Panc1 (cell line): ENCODE results near the gene ALDH18A1. TPM values are rescaled to one million over a fixed set of nuclear protein-coding genes. Genes with fewer than 3 reads are reported as not detected.

ENCODE experiments used
- ATAC-seq: fragments of 200-7000 bp; cut with Tn5 transposase; 2 replicates; pipeline ENCODE4 v1.9.1; 2020; ENCODE audit warnings: mild to moderate bottlenecking, moderate library complexity
- BruUV-seq: library from RNA; stranded (reverse); fragments of 400-500 nt; replicated peaks from 2 replicates; lab custom pipeline; 2021; lab: Mats Ljungman, UMichigan
- CTCF ChIA-PET: fragments of 300-600 bp; sonication (Branson Sonifier 250); formaldehyde crosslinking; loops from one replicate; lab custom pipeline; 2022; ENCODE audit warnings: antibody characterized with exemption; lab: Charles Lee
- POLR2A ChIA-PET: fragments of 300-600 bp; sonication (Branson Sonifier 250); formaldehyde crosslinking; loops from one replicate; lab custom pipeline; 2022; ENCODE audit warnings: antibody characterized with exemption; lab: Charles Lee
- DNase-seq: peaks from one replicate; pipeline ENCODE4 v3.0.0-alpha.2; 2010; ENCODE audit warnings: low read depth, low spot score
- H3K27ac ChIP-seq: 2 replicates; pipeline ENCODE4 v1.5.1; 2011; ENCODE audit warnings: mild to moderate bottlenecking, low read length, inconsistent platforms
- H3K27me3 ChIP-seq: fragments of 200-500 bp; sonication (Bioruptor generic); 2 replicates; pipeline ENCODE4 v1.6.0; 2014; ENCODE audit warnings: low read length, inconsistent platforms; ENCODE audit not compliant: control insufficient read depth, insufficient read depth
- H3K36me3 ChIP-seq: fragments of 200-500 bp; sonication (Bioruptor generic); 2 replicates; pipeline ENCODE4 v1.5.1; 2014; ENCODE audit warnings: inconsistent platforms, mild to moderate bottlenecking, low read length, moderate library complexity; ENCODE audit not compliant: control insufficient read depth, insufficient read depth
- H3K4me1 ChIP-seq: 2 replicates; pipeline ENCODE4 v1.5.1; 2011; ENCODE audit warnings: inconsistent platforms, mild to moderate bottlenecking, low read length, moderate library complexity; ENCODE audit not compliant: control insufficient read depth, insufficient read depth
- H3K4me3 ChIP-seq, 2 experiments: 2 replicates each; pipeline ENCODE4 v1.5.1; 2011 to 2012; ENCODE audit warnings: low read depth in 2 of 2, low read length in 2 of 2, mild to moderate bottlenecking in 2 of 2, inconsistent platforms in 1 of 2, moderate library complexity in 1 of 2
- H3K9me3 ChIP-seq: fragments of 200-500 bp; sonication (Bioruptor generic); 2 replicates; pipeline ENCODE4 v1.5.1; 2014; ENCODE audit warnings: low read depth, mild to moderate bottlenecking, inconsistent platforms, low read length, moderate library complexity; ENCODE audit not compliant: control insufficient read depth, insufficient read depth
- POLR2AphosphoS5 ChIP-seq: IDR thresholded peaks from 2 replicates; pipeline ENCODE4 v1.6.1; 2012; ENCODE audit warnings: mild to moderate bottlenecking, low read depth, low read length, moderate library complexity
- SIN3A ChIP-seq: IDR thresholded peaks from 2 replicates; pipeline ENCODE4 v1.6.1; 2012; ENCODE audit warnings: low read depth, mild to moderate bottlenecking, low read length, moderate library complexity, borderline replicate concordance; ENCODE audit not compliant: insufficient read depth
- TCF7L2 ChIP-seq: IDR thresholded peaks from 2 replicates; pipeline ENCODE4 v1.6.1; 2011; ENCODE audit warnings: mild to moderate bottlenecking, low read depth, low read length, inconsistent platforms
- in situ Hi-C: cut with HindIII; loops from 2 replicates; pipeline ENCODE4 v1.10.0; 2016; ENCODE audit warnings: low sequenced_read_pairs, low pct_unique_long_range_greater_than_20kb
- intact Hi-C: fragments of 100-400 bp; cut with micrococcal nuclease; formaldehyde crosslinking; loops from one replicate; pipeline ENCODE4 v1.10.0; 2022; ENCODE audit not compliant: unreplicated experiment
- total RNA-seq: library from RNA; stranded (reverse); gene quantifications from one replicate; pipeline ENCODE4 v1.2.1, GENCODE V29; 2021; ENCODE audit not compliant: unreplicated experiment
- TF ChIP-seq, protein P1 (sequence below): fragments of 450-650 bp; IDR thresholded peaks from 2 replicates; pipeline ENCODE4 v1.5.1; 2017; ENCODE audit warnings: mild to moderate bottlenecking
- TF ChIP-seq, protein P2 (sequence below), 2 experiments: IDR thresholded peaks; 2 replicates each; pipeline ENCODE4 v1.6.1; 2011 to 2012; ENCODE audit warnings: low read depth in 2 of 2, control low read depth in 1 of 2, low read length in 1 of 2, mild to moderate bottlenecking in 1 of 2, moderate library complexity in 1 of 2; ENCODE audit not compliant: insufficient read depth in 1 of 2

Gene ALDH18A1
- total RNA-seq, 1 experiment from 2014 or later, result 68.0 TPM

DNA sequence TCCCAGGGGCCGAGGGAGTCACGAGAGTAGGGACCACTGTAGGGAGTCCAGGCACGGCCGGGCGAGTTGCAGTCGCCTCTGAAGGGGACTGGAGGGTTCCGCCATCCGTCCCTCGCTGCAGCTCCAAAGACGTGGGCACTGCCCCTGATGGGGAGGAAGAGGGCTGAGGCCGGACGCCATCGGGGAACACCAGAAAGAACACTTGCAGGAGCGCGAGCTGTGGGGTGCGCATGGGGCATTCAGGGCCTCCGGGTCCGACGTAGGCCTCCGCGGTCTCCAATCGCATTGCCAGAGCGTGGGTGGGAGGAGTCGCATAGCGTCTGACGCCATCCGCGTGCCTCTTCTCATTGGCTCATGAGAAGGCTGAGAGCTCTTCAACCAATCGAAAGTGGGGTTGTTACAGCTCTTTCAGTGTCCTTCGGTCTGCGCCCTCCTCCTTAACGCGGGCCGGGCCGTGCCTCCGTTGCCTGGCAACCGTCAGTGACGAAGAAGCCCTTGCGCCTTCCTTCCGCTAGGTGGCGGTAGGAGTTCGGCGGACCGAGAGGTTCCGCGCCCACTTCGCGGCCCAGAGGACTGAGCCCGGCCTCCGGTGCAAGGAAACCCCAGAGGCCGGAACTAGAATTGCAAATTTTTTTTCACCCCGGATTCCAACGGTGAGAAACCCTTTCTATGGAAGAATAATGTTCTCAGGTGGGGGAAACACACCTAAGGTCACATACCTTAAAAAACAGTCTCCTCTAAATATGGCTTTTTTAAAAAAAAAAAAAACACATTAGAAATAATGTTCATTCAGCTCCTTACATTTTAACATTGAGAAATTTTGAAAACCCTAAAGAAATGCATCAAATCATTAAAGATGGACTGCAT lies 37.4 kb upstream of the ALDH18A1 start, which contains the start of gene TCTN3:
TCTN3 (minus strand) TSS at position 260 of the 867 bp plus-strand sequence; CDS start at position 232, 28 bp downstream.
- Histone ChIP-seq H3K27me3 (no peaks in the 10 kb centered on the region), H3K36me3 (peaks cover 5% of the 10 kb centered on the region), H3K9me3 (no peaks in the 10 kb centered on the region), H3K4me1 (0 out of 2 replicates have a peak, but pooled peaks cover 6% of the 10 kb centered on the region), H3K4me3 (peak within 1 kb of the TSS; percentile 89 to 98), H3K27ac (peak within 1 kb of the TSS; percentile 90)
- in situ Hi-C loops, result no loop called here
- CTCF ChIA-PET, result interaction anchor here (0.5 to 3.2 kb wide), 31 partner anchors 9 to 1171 kb away, joined by 3 to 40 read pairs (median 4); partner anchors contain the start of gene CC2D2B
- ATAC-seq (peak; percentile 100), DNase-seq (peak; percentile 97)
- TF ChIP-seq, protein P1, sequence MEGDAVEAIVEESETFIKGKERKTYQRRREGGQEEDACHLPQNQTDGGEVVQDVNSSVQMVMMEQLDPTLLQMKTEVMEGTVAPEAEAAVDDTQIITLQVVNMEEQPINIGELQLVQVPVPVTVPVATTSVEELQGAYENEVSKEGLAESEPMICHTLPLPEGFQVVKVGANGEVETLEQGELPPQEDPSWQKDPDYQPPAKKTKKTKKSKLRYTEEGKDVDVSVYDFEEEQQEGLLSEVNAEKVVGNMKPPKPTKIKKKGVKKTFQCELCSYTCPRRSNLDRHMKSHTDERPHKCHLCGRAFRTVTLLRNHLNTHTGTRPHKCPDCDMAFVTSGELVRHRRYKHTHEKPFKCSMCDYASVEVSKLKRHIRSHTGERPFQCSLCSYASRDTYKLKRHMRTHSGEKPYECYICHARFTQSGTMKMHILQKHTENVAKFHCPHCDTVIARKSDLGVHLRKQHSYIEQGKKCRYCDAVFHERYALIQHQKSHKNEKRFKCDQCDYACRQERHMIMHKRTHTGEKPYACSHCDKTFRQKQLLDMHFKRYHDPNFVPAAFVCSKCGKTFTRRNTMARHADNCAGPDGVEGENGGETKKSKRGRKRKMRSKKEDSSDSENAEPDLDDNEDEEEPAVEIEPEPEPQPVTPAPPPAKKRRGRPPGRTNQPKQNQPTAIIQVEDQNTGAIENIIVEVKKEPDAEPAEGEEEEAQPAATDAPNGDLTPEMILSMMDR, result peak; percentile 100
- TF ChIP-seq SIN3A (peak; percentile 92), POLR2AphosphoS5 (peak; percentile 78), TCF7L2 (0 out of 2 replicates have a peak, but pooled peaks have one; percentile 25)
- TF ChIP-seq, protein P2, sequence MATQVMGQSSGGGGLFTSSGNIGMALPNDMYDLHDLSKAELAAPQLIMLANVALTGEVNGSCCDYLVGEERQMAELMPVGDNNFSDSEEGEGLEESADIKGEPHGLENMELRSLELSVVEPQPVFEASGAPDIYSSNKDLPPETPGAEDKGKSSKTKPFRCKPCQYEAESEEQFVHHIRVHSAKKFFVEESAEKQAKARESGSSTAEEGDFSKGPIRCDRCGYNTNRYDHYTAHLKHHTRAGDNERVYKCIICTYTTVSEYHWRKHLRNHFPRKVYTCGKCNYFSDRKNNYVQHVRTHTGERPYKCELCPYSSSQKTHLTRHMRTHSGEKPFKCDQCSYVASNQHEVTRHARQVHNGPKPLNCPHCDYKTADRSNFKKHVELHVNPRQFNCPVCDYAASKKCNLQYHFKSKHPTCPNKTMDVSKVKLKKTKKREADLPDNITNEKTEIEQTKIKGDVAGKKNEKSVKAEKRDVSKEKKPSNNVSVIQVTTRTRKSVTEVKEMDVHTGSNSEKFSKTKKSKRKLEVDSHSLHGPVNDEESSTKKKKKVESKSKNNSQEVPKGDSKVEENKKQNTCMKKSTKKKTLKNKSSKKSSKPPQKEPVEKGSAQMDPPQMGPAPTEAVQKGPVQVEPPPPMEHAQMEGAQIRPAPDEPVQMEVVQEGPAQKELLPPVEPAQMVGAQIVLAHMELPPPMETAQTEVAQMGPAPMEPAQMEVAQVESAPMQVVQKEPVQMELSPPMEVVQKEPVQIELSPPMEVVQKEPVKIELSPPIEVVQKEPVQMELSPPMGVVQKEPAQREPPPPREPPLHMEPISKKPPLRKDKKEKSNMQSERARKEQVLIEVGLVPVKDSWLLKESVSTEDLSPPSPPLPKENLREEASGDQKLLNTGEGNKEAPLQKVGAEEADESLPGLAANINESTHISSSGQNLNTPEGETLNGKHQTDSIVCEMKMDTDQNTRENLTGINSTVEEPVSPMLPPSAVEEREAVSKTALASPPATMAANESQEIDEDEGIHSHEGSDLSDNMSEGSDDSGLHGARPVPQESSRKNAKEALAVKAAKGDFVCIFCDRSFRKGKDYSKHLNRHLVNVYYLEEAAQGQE (IDR thresholded peaks at IDR 0.05; ENCODE audit: insufficient read depth in 1 of 2, low read depth in 2 of 2, low read length in 1 of 2), result peak in 1 of 2 experiments; percentile 70; a peak in 1 of 4 replicates
- intact Hi-C loops, result loop anchor here (1.0 to 2.0 kb wide), 2 partner anchors 148 to 295 kb away; no protein-coding TSS in a partner anchor
- BruUV-seq, result no TSS peak
- POLR2A ChIA-PET, result interaction anchor here (0.5 to 0.6 kb wide), 2 partner anchors 327 to 384 kb away, joined by 3 read pairs; no protein-coding TSS in a partner anchor

DNA sequence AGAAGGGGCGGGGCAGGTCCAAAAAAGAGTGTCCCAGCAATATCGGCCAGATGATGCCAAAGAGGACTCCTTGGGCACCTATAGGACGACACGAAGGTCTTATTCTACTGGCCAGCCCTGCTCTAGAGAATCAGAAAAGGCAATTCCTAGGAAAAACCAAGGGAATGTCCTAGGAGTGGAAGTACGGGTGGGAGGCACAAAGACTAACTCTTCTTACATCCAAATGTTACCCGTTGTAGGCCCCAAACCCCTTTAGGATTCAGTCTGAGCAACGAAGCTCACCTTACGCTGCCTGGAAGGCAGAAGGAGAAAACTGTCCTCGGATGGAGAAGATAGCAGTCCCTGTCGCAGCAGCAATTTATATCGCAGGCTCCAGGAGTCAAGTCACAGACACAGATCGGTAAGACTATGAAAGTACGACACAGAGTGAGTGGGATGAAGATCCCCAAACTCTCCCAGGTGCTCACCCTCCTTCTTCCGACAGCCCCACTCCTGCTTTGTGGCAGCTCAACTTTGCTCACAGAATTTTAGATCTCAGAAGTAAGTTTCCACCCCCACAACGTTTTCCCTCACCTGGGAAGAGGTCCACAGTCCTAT lies 36.7 kb upstream of the ALDH18A1 start:
- Histone ChIP-seq H3K36me3 (peaks cover 5% of the 10 kb centered on the region), H3K27ac (peak overlapping the region; percentile 90), H3K27me3 (no peaks in the 10 kb centered on the region), H3K4me1 (0 out of 2 replicates have a peak, but pooled peaks cover 6% of the 10 kb centered on the region), H3K4me3 (peak overlapping the region; percentile 89 to 98), H3K9me3 (no peaks in the 10 kb centered on the region)
- ChIA-PET POLR2A (interaction anchor here (0.5 to 0.6 kb wide), 3 partner anchors 326 to 437 kb away, joined by 3 read pairs; partner anchors contain the start of gene ZNF518A), CTCF (interaction anchor here (0.5 to 3.2 kb wide), 27 partner anchors 9 to 1171 kb away, joined by 3 to 40 read pairs (median 4); partner anchors contain the start of gene CC2D2B)
- in situ Hi-C loops, result no loop called here
- intact Hi-C loops, result loop anchor here (2.0 kb wide), 1 partner anchor 296 kb away; no protein-coding TSS in a partner anchor
- ATAC-seq (peak; percentile 3; the same call in 1 of the 2 replicates), DNase-seq (no peak)
- no TSS peak for BruUV-seq
- TF ChIP-seq, protein P2 (IDR thresholded peaks at IDR 0.05; ENCODE audit: insufficient read depth in 1 of 2, low read depth in 2 of 2, low read length in 1 of 2), result no peak
- TF ChIP-seq, protein P1, result no peak
- no peak for TF ChIP-seq SIN3A
- no peak for TF ChIP-seq POLR2AphosphoS5
- TF ChIP-seq TCF7L2, result no peak
